HL-60 (cell line): ENCODE data around the gene PTPRN2.
"Not testable (repeated sequence)": the region's sequence is repeated elsewhere in the genome, so short reads cannot be mapped to it uniquely, and the experiment has no call there.

ENCODE experiments used
- DNase-seq, 2 experiments: peaks; one replicate each; pipeline ENCODE4 v3.0.0-alpha.2; 2010 to 2020; ENCODE audit warnings: low read depth in 1 of 2, low spot score in 1 of 2
- H3K27ac ChIP-seq: fragments of 250-450 bp; sonication (Bioruptor Pico); replicated peaks from 2 replicates; pipeline ENCODE4 v1.5.1; 2020; ENCODE audit warnings: mild to moderate bottlenecking, moderate library complexity
- H3K27me3 ChIP-seq: fragments of 250-450 bp; sonication (Bioruptor Pico); 2 replicates; pipeline ENCODE4 v1.5.1; 2021; ENCODE audit warnings: mild to moderate bottlenecking, moderate library complexity; ENCODE audit not compliant: insufficient read depth, poor library complexity, severe bottlenecking
- H3K4me3 ChIP-seq: replicated peaks from 2 replicates; pipeline ENCODE4 v1.5.1; 2011; ENCODE audit warnings: mild to moderate bottlenecking, control low read depth, low read length; ENCODE audit not compliant: insufficient read depth
- CTCF ChIP-seq: IDR thresholded peaks from one replicate; pipeline ENCODE4 v1.5.1; 2011; ENCODE audit warnings: low read length, control low read depth, inconsistent platforms; ENCODE audit not compliant: insufficient read depth
- GABPA ChIP-seq: IDR thresholded peaks from 2 replicates; pipeline ENCODE4 v1.6.1; 2012; ENCODE audit warnings: low read depth
- POLR2AphosphoS5 ChIP-seq: IDR thresholded peaks from 2 replicates; pipeline ENCODE4 v1.6.1; 2012; ENCODE audit warnings: low read depth
- SPI1 ChIP-seq: IDR thresholded peaks from 2 replicates; pipeline ENCODE4 v1.6.1; 2012; ENCODE audit warnings: low read depth, mild to moderate bottlenecking, borderline replicate concordance
- TF ChIP-seq, protein P1 (sequence below): IDR thresholded peaks from 2 replicates; pipeline ENCODE4 v1.6.1; 2012; ENCODE audit warnings: low read depth; ENCODE audit not compliant: insufficient replicate concordance

The PTPRN2 gene

GRCh38 chr7:157903710-157904109, 683.9 kb downstream of the PTPRN2 start:
- no peak for DNase-seq
- TF ChIP-seq GABPA = no peak
- TF ChIP-seq POLR2AphosphoS5 = no peak
- TF ChIP-seq, protein P1, sequence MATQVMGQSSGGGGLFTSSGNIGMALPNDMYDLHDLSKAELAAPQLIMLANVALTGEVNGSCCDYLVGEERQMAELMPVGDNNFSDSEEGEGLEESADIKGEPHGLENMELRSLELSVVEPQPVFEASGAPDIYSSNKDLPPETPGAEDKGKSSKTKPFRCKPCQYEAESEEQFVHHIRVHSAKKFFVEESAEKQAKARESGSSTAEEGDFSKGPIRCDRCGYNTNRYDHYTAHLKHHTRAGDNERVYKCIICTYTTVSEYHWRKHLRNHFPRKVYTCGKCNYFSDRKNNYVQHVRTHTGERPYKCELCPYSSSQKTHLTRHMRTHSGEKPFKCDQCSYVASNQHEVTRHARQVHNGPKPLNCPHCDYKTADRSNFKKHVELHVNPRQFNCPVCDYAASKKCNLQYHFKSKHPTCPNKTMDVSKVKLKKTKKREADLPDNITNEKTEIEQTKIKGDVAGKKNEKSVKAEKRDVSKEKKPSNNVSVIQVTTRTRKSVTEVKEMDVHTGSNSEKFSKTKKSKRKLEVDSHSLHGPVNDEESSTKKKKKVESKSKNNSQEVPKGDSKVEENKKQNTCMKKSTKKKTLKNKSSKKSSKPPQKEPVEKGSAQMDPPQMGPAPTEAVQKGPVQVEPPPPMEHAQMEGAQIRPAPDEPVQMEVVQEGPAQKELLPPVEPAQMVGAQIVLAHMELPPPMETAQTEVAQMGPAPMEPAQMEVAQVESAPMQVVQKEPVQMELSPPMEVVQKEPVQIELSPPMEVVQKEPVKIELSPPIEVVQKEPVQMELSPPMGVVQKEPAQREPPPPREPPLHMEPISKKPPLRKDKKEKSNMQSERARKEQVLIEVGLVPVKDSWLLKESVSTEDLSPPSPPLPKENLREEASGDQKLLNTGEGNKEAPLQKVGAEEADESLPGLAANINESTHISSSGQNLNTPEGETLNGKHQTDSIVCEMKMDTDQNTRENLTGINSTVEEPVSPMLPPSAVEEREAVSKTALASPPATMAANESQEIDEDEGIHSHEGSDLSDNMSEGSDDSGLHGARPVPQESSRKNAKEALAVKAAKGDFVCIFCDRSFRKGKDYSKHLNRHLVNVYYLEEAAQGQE = no peak
- TF ChIP-seq CTCF = no peak
- no peak for TF ChIP-seq SPI1
- H3K27ac ChIP-seq = no peak overlapping the region
- no peak overlapping the region for H3K4me3 ChIP-seq
- peaks cover 2% of the 10 kb centered on the region for H3K27me3 ChIP-seq

DNA sequence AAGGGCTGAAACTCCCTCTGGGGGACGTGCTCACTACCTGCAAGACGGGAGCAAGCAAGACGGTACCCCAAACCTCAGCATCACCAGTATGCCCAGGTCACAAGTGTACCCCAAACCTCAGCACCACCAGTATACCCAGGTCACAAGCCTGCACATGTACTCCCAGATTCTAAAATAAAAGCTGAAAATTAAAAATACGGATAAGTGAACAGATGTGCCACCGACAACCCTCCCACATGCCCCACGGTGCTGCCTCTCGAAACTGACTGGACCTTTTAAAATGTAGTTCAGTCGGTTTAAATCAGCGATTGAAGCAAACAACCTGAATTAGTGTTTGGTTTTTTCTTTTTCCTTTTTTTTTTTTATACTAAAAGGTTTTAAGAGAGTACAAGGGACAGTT, 684.3 kb downstream of the PTPRN2 start:
- DNase-seq = no peak
- Histone ChIP-seq H3K27ac (no peak overlapping the region), H3K4me3 (no peak overlapping the region), H3K27me3 (peaks cover 2% of the 10 kb centered on the region)
- TF ChIP-seq CTCF (no peak), SPI1 (no peak), GABPA (no peak)
- TF ChIP-seq, protein P1 = no peak

- H3K27me3 ChIP-seq, H3K27ac ChIP-seq, H3K4me3 ChIP-seq, DNase-seq: not testable (repeated sequence)
Measured at GRCh38 chr7:157901816-157902610, 685.6 kb downstream of the PTPRN2 start.

DNA sequence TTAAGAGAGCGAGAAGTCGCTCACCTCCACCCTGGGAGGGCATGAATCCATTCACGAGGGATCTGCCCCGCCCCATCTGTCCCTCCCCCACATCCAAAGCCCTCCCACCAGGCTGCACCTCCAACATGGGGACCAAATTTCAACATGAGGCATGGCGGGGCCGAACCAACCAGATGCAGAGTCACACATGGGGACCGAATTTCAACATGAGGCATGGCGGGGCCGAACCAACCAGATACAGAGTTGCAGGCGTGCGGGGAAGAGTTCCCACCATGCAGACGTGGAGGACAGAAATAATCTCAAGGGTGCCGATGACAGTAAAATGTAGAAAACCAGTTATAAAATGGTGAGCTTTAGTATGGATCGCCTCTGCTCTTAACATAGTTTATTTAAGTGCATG, 686.5 kb downstream of the PTPRN2 start:
- no peak overlapping the region for H3K4me3 ChIP-seq
- H3K27ac ChIP-seq = no peak overlapping the region
- no peak for DNase-seq
- H3K27me3 ChIP-seq = peaks cover 2% of the 10 kb centered on the region
- TF ChIP-seq POLR2AphosphoS5 (no peak), SPI1 (no peak), CTCF (no peak), GABPA (no peak)
- TF ChIP-seq, protein P1 = no peak
